HPDE6-E6E7 (cell line): ENCODE results near the gene CBX2.

ENCODE experiments used
- DNase-seq: peaks from one replicate; pipeline ENCODE4 v3.0.0; 2011; ENCODE audit warnings: missing footprints; ENCODE audit errors: extremely low spot score

The CBX2 gene

DNA sequence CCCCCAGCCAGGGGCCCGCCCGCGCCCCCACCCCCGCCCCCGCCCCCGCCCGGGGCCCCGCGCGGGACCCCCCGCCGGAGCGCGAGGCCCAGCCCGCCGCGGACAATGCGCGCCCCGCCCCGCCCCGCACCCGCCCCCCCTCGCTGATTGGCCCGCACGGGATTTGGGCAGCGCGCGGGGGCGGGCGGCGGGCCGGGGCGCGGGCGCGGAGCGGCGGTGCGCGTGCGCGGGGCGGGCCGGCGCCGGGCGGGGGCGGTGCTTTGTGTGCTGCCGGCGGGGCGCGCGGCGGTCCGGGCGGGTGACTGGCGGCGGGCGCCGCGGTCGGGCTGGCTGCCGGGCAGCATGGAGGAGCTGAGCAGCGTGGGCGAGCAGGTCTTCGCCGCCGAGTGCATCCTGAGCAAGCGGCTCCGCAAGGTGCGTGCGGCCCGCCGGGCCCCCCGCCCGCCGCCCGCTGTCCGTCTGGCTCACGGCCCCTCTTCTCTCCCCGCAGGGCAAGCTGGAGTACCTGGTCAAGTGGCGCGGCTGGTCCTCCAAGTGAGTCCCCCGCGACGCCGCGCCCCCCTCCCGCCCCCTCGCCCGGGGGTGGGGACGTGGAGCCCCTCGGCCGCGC lies at the start of gene CBX2:
Gene CBX2 (plus strand): TSS at position 255 of the 610 bp plus-strand sequence. CDS start 88 bp downstream, at position 343.
- peak; percentile 88 for DNase-seq

DNA sequence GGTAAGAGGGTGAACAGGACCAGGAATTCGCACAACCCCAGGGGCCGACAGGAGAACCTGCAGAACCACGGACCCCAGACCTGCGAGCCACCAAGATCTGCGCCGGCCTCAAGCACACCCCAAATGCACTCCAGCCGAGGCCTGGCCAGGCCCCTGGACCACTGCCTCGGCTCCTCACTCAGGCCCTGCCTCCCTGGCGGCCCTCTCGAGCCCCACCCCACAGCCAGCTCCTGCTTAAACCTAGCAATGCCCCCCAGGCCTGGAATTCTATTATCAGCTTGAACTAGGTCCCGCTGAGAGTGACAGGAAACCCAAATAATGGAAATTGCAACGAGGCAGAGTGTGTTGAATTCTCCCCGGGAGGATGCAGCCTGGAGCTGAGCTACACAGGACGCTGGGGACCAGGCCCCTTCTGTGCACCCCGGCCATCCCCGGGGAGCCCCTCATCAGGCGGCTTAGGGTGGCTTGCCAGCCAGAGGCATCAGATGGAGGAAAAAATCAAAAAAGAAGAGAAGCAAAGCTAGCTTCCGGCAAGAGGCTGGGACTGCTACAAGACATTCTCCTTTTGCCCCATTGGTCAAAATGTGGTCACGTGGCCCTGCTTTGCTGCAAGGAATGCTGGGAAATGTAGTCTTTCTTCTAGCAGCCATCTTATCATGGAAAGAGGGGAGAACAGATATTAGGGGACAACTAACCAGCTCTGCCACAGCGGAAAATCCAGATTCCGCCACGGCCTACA lies 49.6 kb upstream of the CBX2 start:
- peak; percentile 92 for DNase-seq

DNA sequence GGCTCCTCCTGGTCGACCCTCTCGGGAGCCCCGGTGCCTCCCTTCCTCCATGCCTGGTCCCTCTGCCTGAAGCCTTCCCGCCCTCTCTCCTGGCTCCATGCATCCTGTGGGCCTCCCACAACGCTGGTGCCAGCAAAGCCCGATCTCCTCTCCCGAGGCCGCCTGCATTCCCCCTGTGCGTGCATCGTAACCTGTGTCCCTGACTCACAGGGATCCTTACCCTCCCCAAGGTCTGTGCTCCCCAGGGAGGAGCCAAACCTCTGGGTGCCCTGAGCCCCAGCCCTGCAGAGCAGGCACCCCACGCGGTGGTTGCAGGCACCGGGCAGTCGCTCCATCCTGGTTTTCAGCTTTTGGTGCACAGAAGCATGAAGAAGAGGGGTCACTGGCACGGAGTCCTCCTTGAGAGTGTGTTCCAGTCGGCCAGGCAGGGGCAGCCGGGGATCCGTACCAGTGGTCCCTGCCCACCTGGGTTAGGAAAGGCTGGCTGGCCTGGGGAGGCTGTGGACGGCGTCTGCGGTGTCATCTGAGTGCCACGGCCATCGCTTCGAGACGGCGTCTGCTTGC lies 49.0 kb upstream of the CBX2 start:
- DNase-seq, result no peak

DNA sequence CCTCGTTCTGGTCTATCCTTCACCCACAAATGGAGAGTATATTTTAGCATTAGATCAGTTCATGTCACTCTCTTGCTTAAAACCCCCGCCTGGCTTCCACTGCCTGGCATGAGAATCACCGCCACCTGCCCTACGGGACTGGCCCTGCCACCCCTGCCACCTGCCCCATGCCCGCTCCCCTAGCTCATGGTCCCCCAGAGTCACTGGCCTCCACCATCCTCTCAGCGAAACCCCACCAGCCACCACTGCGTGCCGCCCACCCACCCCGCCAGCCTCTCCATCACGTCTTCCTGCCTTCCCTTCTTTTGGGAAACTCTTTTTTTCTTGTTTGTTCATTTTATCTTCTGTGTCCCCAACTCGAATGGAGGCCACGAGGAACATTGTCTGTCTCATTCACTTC lies 48.2 kb upstream of the CBX2 start:
- no peak for DNase-seq

DNA sequence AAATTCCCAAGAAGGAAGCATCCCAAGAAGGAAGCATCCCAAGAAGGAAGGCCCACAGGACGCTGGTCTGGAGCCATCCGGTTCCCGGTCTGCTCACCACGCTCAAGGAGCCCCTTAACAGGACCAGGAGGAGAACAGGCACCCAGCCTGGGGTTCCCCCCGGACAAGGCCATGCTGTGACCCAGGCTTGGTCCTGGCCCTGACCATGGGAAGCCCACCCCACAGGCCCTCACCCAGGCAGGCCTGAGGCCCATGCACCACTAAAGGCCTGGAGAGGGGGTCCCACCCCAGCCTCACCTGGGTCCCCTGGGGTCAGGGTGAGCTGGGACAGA lies 47.5 kb upstream of the CBX2 start:
- no peak for DNase-seq

DNA sequence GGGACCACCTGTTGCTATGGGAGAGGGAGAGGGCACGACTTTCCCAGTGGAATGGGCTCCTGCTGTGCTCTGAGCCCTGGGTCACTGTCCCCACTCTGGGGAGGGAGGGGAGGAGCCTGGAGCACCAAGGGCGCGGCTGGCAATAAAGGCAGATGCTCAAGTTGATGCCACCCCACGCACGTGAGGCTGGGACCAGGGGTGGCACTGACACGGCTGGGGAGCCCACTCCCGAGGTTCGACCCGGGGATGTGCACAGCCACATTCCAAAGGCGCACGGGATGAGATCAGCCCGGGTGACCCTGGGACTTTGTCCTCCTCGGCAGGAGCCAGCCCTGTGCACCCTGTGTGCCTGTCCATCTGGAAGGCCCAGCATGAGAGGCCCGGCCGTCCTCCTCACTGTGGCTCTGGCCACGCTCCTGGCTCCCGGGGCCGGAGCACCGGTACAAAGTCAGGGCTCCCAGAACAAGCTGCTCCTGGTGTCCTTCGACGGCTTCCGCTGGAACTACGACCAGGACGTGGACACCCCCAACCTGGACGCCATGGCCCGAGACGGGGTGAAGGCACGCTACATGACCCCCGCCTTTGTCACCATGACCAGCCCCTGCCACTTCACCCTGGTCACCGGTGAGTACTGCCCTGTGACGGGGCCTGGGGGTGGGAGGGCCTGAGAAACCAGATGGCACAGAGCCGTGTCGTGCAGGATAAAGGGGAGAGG lies 47.0 kb upstream of the CBX2 start, which contains the start of gene ENPP7:
Gene ENPP7 (plus strand): TSS at position 175 of the 715 bp plus-strand sequence. CDS start 197 bp downstream, at position 372.
- DNase-seq, result no peak

DNA sequence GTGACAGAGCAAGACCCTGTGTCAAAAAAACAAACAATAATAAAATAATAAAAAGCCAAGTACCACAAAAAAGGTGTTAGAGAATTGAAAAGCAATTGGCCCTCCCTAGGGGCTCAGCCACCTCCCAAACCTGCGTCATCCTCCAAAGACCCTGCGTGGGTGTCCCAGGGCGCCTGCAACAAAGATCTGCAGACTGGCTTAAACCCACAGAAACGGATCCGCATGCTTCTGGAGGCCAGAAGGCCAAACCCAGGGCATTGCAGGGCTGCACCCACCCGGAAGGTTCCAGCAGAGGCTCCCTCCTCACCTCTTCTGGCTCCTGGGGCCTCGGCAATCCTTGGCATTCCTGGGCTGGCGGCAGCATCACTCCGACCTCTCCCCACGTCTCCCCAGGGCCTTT lies 45.7 kb upstream of the CBX2 start:
- DNase-seq, result no peak

DNA sequence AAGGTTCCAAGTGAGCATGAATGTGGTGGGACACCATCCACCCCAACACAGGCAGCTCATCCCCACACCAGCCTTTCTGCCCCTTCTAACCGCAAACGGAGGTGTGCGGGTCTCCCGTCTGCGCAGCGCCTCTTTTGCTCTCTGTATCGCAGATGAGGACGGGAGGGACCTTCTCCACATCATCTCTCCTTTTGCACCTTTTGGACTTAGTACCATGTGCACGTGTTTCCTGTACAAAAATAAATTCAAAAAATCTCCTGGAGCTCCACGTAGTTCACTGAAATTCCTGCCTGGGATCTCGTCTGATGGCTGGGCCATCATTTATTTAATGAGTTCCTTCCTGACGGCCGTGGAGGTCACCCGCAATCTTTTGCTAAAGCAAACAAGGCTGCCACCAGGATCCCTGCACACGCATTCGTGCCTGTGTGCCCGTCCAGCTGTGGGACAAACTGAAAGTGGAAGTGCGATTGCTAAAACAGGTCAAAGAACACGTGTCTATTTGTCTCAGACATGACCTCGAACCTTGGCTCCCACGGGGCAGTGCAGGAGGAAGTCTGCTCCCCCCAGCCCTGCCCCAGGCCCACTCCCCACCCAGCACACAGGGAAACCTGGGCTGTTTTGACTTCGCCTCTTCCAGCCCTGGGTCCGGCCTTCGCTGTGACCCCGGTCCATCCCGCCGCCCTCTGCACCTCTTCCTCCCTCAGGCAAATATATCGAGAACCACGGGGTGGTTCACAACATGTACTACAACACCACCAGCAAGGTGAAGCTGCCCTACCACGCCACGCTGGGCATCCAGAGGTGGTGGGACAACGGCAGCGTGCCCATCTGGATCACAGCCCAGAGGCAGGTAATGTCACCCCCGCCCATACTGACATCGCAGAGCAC lies 44.9 kb upstream of the CBX2 start:
- DNase-seq, result no peak

DNA sequence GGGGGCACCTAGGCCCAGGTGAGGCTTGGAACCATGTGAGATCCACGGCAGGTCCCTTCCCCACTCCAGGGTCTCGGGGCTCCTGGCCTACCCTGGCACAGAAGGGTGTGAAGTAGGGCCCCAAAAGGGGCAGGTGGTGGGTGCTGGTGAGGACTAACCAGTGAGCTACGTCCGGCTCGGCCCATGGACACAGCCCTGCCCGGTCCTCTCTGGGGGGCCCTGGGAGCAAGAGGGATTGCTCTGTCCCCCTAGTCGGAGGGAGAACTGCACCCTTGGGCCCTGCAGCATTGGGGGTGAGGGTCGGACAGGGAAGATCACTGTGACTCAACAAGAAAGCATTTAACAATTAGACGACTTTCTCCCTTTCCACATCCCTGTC lies 44.3 kb upstream of the CBX2 start:
- DNase-seq, result no peak

DNA sequence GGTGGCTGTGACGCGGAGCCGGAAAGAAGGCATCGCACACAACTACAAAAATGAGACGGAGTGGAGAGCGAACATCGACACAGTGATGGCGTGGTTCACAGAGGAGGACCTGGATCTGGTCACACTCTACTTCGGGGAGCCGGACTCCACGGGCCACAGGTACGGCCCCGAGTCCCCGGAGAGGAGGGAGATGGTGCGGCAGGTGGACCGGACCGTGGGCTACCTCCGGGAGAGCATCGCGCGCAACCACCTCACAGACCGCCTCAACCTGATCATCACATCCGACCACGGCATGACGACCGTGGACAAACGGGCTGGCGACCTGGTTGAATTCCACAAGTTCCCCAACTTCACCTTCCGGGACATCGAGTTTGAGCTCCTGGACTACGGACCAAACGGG lies 42.9 kb upstream of the CBX2 start:
- no peak for DNase-seq

DNA sequence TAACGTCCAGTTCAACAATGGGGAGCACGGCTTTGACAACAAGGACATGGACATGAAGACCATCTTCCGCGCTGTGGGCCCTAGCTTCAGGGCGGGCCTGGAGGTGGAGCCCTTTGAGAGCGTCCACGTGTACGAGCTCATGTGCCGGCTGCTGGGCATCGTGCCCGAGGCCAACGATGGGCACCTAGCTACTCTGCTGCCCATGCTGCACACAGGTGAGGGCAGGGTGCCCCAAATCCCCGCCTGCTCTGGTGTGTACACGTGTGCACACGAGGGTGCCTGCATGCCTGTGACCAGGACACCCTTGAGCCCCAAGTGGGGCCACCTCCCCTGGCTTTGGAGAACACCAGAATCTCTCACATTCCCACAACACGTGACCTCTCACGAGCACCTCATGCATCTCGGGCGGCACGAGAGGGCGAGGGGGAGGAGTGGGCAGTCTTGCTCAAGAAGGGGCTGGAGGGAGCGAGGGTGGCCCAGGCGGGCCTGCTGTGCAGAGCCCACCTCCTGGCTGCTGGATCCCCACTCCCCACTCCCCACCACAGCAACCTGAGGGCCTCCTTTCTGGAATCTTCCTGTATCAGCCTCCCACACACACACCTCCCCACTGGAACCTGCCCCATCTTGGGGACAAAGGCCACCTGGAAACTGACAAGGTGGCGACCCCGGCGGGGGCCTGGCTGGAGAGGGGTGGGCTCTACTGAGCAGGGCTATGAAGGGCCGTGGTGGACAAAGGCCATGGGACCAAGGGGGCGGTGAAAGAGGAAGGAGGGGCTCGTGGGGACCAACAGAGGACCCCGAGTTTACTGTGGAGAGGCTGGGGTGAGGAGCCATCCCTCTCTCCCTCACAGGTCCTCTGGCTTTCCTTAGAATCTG lies 40.7 kb upstream of the CBX2 start:
- DNase-seq, result no peak

DNA sequence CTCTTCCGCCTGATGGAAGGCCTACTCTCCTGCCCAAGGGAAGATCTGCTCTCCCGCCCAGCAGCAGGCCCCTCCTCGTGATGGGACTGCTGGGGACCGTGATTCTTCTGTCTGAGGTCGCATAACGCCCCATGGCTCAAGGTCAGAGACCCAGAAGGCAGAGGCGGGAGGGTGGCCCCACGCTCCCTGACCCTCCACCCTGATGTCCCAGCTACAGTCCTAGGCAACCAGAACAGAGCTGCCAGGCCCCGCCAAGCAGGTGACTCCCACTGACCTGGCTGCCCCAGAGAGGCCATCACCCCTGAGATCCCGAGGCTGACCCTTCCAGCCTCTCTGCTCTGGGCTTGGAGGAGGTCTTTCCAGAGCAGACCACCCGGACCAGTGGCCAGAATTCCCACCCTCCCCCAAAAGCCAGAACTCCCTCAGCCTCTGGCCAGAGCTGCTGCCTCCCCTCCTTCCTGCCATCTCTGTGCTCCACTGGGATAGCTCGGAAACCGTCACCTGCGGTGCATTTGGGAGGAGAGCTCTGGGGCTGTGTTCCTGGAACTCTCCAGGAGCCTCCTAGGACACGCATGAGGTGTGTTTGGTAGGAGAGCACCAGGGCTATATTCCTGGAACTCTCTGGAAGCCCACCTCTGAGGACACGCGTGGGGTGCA lies 39.9 kb upstream of the CBX2 start:
- no peak for DNase-seq

DNA sequence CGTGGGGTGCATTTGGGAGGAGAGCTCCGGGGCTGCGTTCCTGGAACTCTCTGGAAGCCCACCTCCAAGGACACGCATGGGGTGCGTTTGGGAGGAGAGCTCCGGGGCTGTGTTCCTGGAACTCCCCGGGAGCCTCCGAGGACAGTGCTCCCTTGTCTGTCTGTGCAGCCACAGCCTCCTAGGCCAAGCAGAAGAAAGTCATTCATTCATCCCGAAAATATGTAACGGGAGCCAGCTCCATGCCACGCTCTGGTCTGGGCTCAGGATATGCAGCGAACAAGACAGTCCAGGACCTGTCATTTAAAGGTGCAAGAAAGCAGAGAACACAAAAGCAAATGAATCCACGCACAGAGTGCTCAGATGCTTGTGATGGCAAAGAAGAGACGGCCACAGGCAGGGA lies 39.3 kb upstream of the CBX2 start:
- no peak for DNase-seq

DNA sequence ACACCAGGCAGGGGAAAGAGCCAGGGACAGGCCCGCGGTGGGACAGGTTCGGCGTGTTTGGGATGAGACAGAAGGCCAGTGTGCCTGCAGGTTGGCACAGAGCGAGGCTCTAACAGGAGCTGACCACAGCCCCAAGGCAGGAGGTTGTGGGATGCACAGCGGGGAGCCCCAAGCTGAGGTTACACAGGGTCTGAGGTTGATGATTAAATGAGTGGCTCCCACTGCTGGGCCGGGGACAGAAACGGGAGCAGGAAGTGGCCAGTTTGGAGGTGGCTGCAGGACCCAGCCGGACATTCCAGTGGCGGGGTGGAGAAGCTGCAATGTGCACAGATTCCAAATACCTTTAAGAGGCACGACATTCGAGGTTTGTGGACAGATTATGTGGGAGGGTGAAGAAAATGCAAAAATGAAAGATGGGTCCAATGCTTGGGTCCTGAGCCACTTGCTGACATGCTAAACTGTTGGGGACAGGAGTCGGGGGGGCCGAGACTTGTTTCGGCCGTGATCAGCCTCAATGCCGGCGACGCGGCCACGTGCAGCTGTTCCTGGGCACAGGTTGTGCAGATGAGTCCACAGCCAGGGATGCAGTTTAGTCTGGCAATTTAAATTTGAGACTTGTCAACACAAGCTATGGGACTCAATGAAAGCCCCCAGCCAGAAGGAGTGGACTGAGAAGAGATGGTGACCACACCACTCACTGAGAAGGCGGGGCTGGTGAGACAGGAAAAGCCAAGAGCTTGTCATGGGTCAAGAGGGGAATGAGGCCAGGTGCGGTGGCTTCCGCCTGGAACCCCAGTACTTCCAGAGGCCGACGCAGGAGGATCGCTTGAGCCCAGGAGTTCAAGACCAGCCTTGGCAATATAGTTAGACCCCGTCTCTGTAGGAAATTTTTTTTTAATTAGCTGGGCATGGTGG lies 38.5 kb upstream of the CBX2 start:
- DNase-seq, result no peak

DNA sequence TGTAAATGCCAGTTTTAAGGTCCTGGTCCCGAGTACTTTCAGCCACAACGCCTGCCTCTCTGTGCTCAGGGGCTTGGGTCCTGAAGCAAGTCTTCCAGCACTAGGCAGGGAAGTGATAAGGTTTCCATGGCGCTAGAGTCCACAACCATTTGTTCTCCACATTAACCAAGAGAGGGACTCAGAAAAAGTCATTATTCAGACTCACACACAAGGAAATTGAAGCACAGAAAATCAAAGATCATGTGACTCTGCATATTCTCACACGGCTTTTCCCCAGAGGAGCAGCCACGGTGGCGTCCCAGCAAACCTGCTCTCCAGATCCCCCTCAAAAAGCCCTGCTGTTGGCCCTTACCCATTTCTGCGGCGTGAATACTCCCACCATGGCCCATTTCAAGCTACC lies 37.5 kb upstream of the CBX2 start:
- no peak for DNase-seq

DNA sequence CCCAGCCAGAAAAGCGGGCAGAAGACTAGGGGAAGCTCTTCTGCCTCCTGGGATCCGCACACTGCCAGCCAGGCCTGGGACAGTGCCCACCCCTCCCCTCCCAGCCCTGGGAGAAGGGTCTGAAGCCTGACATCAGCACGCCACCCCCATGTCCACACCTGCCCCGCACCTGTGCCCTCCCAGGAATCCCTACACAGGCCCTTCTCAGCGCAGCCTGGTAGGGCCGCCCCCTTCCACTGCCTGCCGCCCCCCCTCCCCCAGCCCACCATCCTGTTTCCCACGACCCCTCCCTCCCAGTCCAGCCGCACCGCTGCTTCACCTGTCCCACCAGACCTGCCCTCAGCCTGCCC lies 36.6 kb upstream of the CBX2 start:
- no peak for DNase-seq

DNA sequence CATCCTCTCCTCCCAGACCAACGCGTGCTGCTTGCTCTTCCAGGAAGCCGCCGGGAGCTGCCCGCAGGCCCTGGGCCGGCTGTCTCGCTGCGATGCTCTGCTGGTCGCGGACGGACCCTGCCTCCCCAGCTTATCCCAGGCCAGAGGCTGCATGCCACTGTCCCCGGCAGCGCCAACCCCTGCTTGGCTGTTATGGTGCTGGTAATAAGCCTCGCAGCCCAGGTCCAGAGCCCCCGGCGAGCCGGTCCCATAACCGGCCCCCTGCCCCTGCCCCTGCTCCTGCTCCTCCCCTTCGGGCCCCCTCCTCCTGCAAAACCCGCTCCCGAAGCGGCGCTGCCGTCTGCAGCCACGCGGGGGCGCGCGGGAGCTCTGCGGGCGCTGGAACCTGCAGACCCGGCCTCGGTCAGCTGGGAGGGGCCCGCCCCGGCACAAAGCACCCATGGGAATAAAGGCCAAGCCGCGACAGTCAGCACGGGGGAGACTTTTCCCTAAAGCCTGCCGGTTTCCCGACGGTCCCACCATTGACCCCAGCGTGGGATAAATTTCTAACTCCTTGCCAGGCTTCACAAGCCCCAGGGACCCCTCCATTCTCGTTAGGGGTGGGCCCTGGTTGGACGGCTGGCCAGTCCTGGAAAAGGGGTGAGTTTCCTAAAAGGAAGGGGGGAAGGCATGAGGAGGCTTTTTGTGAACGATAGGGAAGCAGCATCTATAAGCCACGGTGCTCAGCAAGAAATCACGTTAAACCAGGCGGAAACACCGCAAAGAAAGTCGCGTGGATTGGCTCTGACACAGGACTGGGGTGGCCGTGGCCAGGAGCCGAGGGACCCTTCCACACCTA lies 36.0 kb upstream of the CBX2 start:
- peak; percentile 71 for DNase-seq

DNA sequence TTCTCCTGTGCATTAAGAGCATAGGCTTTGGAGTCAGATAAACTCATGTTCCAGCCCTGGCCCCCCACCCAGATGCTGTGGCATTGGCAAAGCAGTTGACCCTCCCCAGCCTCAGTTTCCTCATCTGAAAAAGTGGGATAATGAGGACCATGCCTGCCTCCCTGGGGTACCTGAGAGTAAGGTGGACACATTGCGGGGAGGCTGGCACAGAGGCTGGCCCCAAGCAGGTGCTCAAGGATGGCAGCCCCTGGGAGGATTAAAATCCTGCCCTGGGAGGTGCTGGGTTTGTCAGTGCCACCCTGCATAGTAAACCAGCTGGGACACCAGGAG lies 35.4 kb upstream of the CBX2 start:
- no peak for DNase-seq
